ENCODE measurements around the gene FNDC5. TPM values are rescaled to one million over a fixed set of nuclear protein-coding genes. Genes with fewer than 3 reads are reported as not detected.

The FNDC5 gene
- total and polyA plus RNA-seq, 2 experiments from 2014 or later, result 0.33 TPM; not detected in 1

- Histone ChIP-seq H2AFZ (no peak overlapping the region), H3K9me2 (ENCODE audit: insufficient read depth) (no peaks in the 10 kb centered on the region), H3K4me1 (ENCODE audit: insufficient read depth) (no peaks in the 10 kb centered on the region), H3K27me3 (replicated peaks; ENCODE audit: insufficient read depth) (peaks cover 14% of the 10 kb centered on the region), H3K79me2 (ENCODE audit: insufficient read depth) (no peaks in the 10 kb centered on the region), H3K4me2 (ENCODE audit: unreplicated experiment) (no peak overlapping the region), H4K20me1 (ENCODE audit: insufficient read depth) (no peaks in the 10 kb centered on the region), H3K4me3 (no peak overlapping the region), H3F3A (ENCODE audit: insufficient read depth) (no peaks in the 10 kb centered on the region), H3K9me3 (ENCODE audit: low read depth) (no peaks in the 10 kb centered on the region), H3K36me3 (ENCODE audit: low read depth) (no peaks in the 10 kb centered on the region), H3K27ac (no peak overlapping the region), H3K9ac (no peak overlapping the region)
- DNase-seq, result no peak
- in situ Hi-C loops (cut with MboI), result no loop called here
- WGBS, 2 experiments (ENCODE audit: low coverage in 1 of 2, low lambda C conversion rate in 2 of 2, missing lambda C conversion rate in 2 of 2), result 84 to 97% methylated on average over 3 of the region's 3 CpGs
- no peak for TF ChIP-seq EZH2phosphoT487 (IDR thresholded peaks at IDR 0.05; ENCODE audit: insufficient read depth, low read depth)
- no peak for TF ChIP-seq EZH2 (IDR thresholded peaks at IDR 0.05; ENCODE audit: insufficient read depth, poor library complexity, severe bottlenecking)
Observed at GRCh38 chr1:32891630-32892029, 20.9 kb upstream of the FNDC5 start.

GRCh38 chr1:32891241-32891570 lies 20.5 kb upstream of the FNDC5 start:
- Histone ChIP-seq H3K9me2 (ENCODE audit: insufficient read depth) (no peaks in the 10 kb centered on the region), H3K79me2 (ENCODE audit: insufficient read depth) (no peaks in the 10 kb centered on the region), H4K20me1 (ENCODE audit: insufficient read depth) (no peaks in the 10 kb centered on the region), H3F3A (ENCODE audit: insufficient read depth) (no peaks in the 10 kb centered on the region), H3K9me3 (ENCODE audit: low read depth) (no peaks in the 10 kb centered on the region), H3K27me3 (replicated peaks; ENCODE audit: insufficient read depth) (peaks cover 14% of the 10 kb centered on the region), H3K4me1 (ENCODE audit: insufficient read depth) (no peaks in the 10 kb centered on the region), H3K27ac (no peak overlapping the region), H3K4me3 (no peak overlapping the region), H2AFZ (no peak overlapping the region), H3K36me3 (ENCODE audit: low read depth) (no peaks in the 10 kb centered on the region), H3K9ac (no peak overlapping the region), H3K4me2 (ENCODE audit: unreplicated experiment) (no peak overlapping the region)
- in situ Hi-C loops (cut with MboI), result no loop called here
- peak; percentile 35 for DNase-seq
- TF ChIP-seq EZH2 (IDR thresholded peaks at IDR 0.05; ENCODE audit: insufficient read depth, poor library complexity, severe bottlenecking) (no peak), EZH2phosphoT487 (IDR thresholded peaks at IDR 0.05; ENCODE audit: insufficient read depth, low read depth) (no peak)
- 76 to 91% methylated on average over 1 of the region's 1 CpG for WGBS, 2 experiments (ENCODE audit: low coverage in 1 of 2, low lambda C conversion rate in 2 of 2, missing lambda C conversion rate in 2 of 2)

- H3K4me1 ChIP-seq (ENCODE audit: insufficient read depth), result no peaks in the 10 kb centered on the region
- H3K36me3 ChIP-seq (ENCODE audit: low read depth), result no peaks in the 10 kb centered on the region
- no peaks in the 10 kb centered on the region for H3F3A ChIP-seq (ENCODE audit: insufficient read depth)
- WGBS, 2 experiments (ENCODE audit: low coverage in 1 of 2, low lambda C conversion rate in 2 of 2, missing lambda C conversion rate in 2 of 2), result 60 to 65% methylated on average over 7 of the region's 7 CpGs
- H2AFZ ChIP-seq, result no peak overlapping the region
- H3K4me2 ChIP-seq (ENCODE audit: unreplicated experiment), result no peak overlapping the region
- no peaks in the 10 kb centered on the region for H3K9me2 ChIP-seq (ENCODE audit: insufficient read depth)
- TF ChIP-seq EZH2 (IDR thresholded peaks at IDR 0.05; ENCODE audit: insufficient read depth, poor library complexity, severe bottlenecking) (no peak), EZH2phosphoT487 (IDR thresholded peaks at IDR 0.05; ENCODE audit: insufficient read depth, low read depth) (no peak)
- no peak overlapping the region for H3K9ac ChIP-seq
- in situ Hi-C loops (cut with MboI), result no loop called here
- no peak for DNase-seq
- H3K27me3 ChIP-seq (replicated peaks; ENCODE audit: insufficient read depth), result peaks cover 19% of the 10 kb centered on the region
- no peak overlapping the region for H3K4me3 ChIP-seq
- no peaks in the 10 kb centered on the region for H4K20me1 ChIP-seq (ENCODE audit: insufficient read depth)
- H3K9me3 ChIP-seq (ENCODE audit: low read depth), result no peaks in the 10 kb centered on the region
- no peak overlapping the region for H3K27ac ChIP-seq
- no peaks in the 10 kb centered on the region for H3K79me2 ChIP-seq (ENCODE audit: insufficient read depth)
Observed at GRCh38 chr1:32890516-32891240, 20.0 kb upstream of the FNDC5 start.

- Histone ChIP-seq H4K20me1 (ENCODE audit: insufficient read depth) (no peaks in the 10 kb centered on the region), H3K79me2 (ENCODE audit: insufficient read depth) (no peaks in the 10 kb centered on the region), H3K4me1 (ENCODE audit: insufficient read depth) (no peaks in the 10 kb centered on the region), H3K9me3 (ENCODE audit: low read depth) (no peaks in the 10 kb centered on the region), H3K9ac (no peak overlapping the region), H3K27ac (no peak overlapping the region), H3K4me3 (no peak overlapping the region), H3F3A (ENCODE audit: insufficient read depth) (no peaks in the 10 kb centered on the region), H3K4me2 (ENCODE audit: unreplicated experiment) (no peak overlapping the region), H3K36me3 (ENCODE audit: low read depth) (no peaks in the 10 kb centered on the region), H3K27me3 (replicated peaks; ENCODE audit: insufficient read depth) (peaks cover 28% of the 10 kb centered on the region), H2AFZ (no peak overlapping the region), H3K9me2 (ENCODE audit: insufficient read depth) (no peaks in the 10 kb centered on the region)
- TF ChIP-seq EZH2phosphoT487 (IDR thresholded peaks at IDR 0.05; ENCODE audit: insufficient read depth, low read depth) (no peak), EZH2 (IDR thresholded peaks at IDR 0.05; ENCODE audit: insufficient read depth, poor library complexity, severe bottlenecking) (no peak)
- in situ Hi-C loops (cut with MboI), result no loop called here
- no peak for DNase-seq
- 62 to 76% methylated on average over 3 of the region's 3 CpGs for WGBS, 2 experiments (ENCODE audit: low coverage in 1 of 2, low lambda C conversion rate in 2 of 2, missing lambda C conversion rate in 2 of 2)
Observed at GRCh38 chr1:32889731-32890278, 19.1 kb upstream of the FNDC5 start.
